GM12874 (cell line): ENCODE measurements around the gene SPATA46.

ENCODE experiments used
- TF ChIP-seq, protein P1 (sequence below): IDR thresholded peaks from 2 replicates; pipeline ENCODE4 v1.5.1; 2011; ENCODE audit warnings: low read depth, mild to moderate bottlenecking, control low read depth, low read length, moderate library complexity; ENCODE audit not compliant: insufficient read depth

Gene SPATA46

DNA sequence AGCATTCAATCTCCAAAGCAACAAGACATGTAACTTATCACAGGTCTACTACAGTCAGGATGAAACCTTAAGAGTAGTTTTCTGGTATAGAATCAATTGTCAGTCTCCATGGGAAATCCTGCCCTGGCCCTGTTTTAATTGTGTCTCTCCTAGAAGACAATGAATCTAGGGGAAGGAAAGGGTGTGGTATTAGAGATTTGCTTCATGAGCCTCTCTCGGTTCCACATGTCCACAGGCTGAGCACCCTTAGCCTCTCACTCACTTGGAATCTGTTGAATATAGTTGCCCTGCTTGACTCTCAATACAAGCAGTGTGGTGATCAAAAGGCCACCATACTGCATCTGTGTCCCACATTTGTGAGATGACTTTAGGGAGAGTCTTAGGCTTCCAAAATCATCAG is 17.7 kb downstream of the SPATA46 start:
- TF ChIP-seq, protein P1, sequence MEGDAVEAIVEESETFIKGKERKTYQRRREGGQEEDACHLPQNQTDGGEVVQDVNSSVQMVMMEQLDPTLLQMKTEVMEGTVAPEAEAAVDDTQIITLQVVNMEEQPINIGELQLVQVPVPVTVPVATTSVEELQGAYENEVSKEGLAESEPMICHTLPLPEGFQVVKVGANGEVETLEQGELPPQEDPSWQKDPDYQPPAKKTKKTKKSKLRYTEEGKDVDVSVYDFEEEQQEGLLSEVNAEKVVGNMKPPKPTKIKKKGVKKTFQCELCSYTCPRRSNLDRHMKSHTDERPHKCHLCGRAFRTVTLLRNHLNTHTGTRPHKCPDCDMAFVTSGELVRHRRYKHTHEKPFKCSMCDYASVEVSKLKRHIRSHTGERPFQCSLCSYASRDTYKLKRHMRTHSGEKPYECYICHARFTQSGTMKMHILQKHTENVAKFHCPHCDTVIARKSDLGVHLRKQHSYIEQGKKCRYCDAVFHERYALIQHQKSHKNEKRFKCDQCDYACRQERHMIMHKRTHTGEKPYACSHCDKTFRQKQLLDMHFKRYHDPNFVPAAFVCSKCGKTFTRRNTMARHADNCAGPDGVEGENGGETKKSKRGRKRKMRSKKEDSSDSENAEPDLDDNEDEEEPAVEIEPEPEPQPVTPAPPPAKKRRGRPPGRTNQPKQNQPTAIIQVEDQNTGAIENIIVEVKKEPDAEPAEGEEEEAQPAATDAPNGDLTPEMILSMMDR: no peak

DNA sequence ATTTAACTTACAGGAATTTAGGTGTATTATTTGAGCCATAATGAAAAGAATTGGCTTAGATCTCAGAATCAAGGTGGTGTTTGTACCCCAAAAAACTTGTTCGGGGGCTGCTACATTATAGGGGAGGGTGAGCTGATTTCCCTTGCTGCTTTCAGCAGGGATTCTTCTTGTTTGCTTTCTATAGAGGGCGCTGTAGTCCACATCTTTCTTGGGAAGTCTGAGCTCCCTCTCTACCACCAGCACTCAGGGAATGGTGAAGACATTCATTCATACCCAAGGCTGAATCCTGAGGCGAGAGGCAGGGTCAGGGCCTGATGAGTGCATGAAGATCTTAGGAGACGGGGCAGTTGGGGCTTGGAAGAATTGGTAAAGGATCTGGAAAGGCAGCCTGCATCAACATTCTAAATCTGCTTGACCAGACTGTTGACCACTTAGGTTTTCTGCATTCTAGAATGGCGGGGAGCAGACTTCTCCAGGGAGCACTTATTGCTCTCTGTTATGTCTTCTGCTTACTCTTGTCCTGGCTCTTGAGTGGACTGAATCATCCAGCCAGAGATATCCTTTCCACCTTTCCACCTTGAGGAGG is 18.9 kb downstream of the SPATA46 start:
- TF ChIP-seq, protein P1: no peak

DNA sequence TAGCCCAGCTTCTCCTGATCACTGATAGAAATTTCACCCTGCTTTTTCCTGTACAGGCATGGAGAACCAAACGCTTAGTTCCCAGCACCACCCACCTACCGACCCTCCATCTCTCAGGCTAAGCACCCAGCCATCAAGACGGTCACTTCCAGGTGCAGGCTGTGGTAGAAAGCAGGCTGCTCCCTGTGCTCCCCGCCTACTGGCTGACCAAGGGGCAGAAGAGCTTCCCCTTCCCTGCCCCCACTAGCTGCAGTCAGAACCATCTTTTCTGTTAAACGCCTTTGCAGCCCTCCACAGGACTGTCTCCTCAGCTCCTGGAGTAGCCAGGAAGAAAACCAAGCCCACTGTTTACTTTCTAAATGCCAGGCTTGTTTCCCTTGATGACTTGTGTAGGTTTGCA is 23.0 kb downstream of the SPATA46 start:
- TF ChIP-seq, protein P1: no peak

DNA sequence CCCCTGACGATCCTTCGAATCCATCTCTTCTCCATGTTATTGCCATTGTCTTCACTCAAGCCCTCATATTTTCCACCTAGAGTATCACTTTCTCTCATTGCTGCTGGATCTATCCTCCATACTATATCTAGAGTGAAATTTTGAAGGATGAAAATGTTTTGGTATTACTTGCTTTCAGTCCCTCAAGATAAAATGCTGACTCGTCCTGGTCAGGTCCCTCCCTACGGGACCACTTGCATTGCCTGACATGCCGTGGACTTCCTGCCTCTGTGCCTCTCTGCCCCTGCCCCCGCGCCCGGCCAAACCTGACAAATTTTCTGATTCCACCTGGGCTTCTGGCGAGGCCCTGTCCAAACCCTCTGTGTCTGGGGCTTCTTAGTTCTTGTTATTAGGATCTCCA is 23.6 kb downstream of the SPATA46 start:
- TF ChIP-seq, protein P1: no peak

DNA sequence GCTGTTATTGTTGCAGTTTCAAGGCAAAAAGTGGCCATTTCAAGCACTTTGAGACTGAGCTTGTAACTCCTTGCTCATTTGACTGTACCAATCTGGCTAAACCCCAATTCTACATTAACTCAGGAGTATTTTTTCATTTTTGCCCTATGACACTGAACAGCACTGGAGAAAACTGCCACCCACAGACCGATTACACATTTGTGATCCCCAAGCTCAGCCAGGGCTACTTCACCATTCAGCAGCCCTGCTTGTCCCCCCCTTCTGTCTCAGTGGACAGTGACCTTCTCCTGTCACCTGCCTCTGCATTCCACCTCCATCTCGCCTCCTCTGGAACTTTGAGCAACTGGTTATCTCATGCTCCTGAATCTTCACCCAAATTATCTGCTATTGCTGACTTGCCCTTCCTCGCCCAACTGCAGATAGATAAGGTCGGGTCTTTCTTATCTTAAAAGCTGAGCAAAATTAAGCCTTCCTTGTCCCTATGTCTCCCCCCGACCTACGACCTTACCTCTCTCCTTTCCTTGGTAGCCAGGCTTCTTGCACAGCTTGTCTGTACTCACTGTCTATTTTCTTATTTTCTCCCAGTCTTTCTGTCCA is 25.3 kb downstream of the SPATA46 start:
- TF ChIP-seq, protein P1: no peak

DNA sequence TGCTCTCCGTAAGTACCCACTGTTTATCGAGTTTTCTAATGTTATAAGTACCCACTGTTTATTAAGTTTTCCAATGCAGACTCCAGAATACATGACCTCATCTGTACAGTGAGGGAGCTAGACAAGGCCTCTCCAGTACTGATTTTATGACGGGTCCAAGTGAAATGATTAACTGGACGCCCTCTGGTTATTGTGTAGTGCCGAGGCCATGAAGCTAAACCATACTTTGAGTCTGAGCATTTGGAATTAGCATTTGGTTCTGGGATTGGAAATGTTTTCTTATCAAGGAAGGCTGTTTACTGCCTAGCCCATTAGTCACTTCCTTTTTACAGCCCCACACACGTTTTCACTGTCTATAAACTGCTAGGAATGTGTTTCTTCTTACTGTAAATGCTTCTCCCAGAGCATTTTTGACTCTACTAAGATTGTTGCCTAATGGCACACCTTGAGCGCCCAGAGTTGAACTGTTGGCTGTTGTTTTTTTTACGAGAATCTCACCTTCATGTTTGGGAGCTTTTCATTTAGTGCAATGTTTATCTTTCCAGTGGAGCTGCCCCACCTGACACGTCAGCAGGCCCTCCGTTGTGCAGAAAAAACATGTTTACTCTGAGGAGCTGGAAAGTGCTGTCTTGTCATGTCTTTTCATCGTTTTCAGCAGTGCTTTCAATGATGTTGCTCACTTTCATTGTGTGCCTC is 26.9 kb downstream of the SPATA46 start:
- TF ChIP-seq, protein P1: no peak

DNA sequence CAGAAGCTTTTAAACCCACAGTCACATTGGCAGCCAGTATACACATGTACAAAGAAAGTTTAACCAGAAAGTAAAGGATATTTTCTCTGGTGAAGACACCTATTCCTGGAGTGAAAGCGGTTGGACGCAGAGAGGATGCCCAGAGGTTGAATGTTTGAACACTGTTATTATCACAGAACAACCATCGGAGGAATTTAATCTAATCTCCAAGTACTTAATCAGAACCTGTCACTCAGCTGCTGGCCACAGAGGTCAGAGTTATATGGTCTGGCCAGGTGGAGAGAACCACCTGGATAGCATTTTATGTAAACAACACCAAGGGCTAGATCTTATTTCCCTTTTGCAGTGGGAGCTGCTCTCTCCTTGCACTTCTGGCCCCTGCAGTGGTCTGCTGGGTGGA is 29.4 kb downstream of the SPATA46 start:
- TF ChIP-seq, protein P1: no peak
